PC-9 (cell line): ENCODE results near the gene PLOD3. TPM values are rescaled to one million over a fixed set of nuclear protein-coding genes. Genes with fewer than 3 reads are reported as not detected.

Experiments
- BruUV-seq: library from RNA; stranded (reverse); fragments of 400-500 nt; replicated peaks from 2 replicates; lab custom pipeline; 2021; lab: Mats Ljungman, UMichigan
- CTCF ChIA-PET: fragments of 300-600 bp; sonication (Branson Sonifier 250); formaldehyde crosslinking; loops from one replicate; lab custom pipeline; 2022; ENCODE audit warnings: antibody characterized with exemption; lab: Charles Lee
- POLR2A ChIA-PET: fragments of 300-600 bp; sonication (Branson Sonifier 250); formaldehyde crosslinking; loops from one replicate; lab custom pipeline; 2022; ENCODE audit warnings: antibody characterized with exemption; ENCODE audit not compliant: unreplicated experiment; lab: Charles Lee
- DNase-seq, 2 experiments: peaks; one replicate each; pipeline versions ENCODE4 v3.0.0 to v3.0.0-alpha.2; 2015 to 2022; ENCODE audit warnings: mixed read lengths in 1 of 2
- H2AFZ ChIP-seq: fragments of 200-600 bp; sonication (generic); 2 replicates; pipeline ENCODE4 v1.8.1; 2017; ENCODE audit warnings: antibody characterized with exemption
- H3F3A ChIP-seq: fragments of 200-600 bp; sonication (generic); 2 replicates; pipeline ENCODE4 v1.8.1; 2017; ENCODE audit warnings: antibody characterized with exemption, mild to moderate bottlenecking, low read depth; ENCODE audit not compliant: insufficient read depth
- H3K27ac ChIP-seq: fragments of 200-600 bp; sonication (generic); 2 replicates; pipeline ENCODE4 v1.6.1; 2016; ENCODE audit warnings: mixed run types
- H3K27me3 ChIP-seq: fragments of 200-600 bp; sonication (generic); 2 replicates; pipeline ENCODE4 v1.6.1; 2016; ENCODE audit warnings: low read depth, mixed run types; ENCODE audit not compliant: insufficient read depth
- H3K36me3 ChIP-seq: fragments of 200-600 bp; sonication (generic); 2 replicates; pipeline ENCODE4 v1.6.1; 2016; ENCODE audit warnings: low read depth, mixed run types
- H3K4me1 ChIP-seq: fragments of 200-600 bp; sonication (generic); replicated peaks from 2 replicates; pipeline ENCODE4 v1.6.1; 2016; ENCODE audit warnings: mixed run types; ENCODE audit not compliant: insufficient read depth
- H3K4me2 ChIP-seq: fragments of 200-600 bp; sonication (generic); 2 replicates; pipeline ENCODE4 v1.6.1; 2017; ENCODE audit warnings: mixed run types
- H3K4me3 ChIP-seq: fragments of 200-600 bp; sonication (generic); 2 replicates; pipeline ENCODE4 v1.6.1; 2016; ENCODE audit warnings: mixed run types
- H3K79me2 ChIP-seq: fragments of 200-600 bp; sonication (generic); 2 replicates; pipeline ENCODE4 v1.6.1; 2017; ENCODE audit warnings: low read depth, mixed run types
- H3K9me2 ChIP-seq: fragments of 200-600 bp; sonication (generic); 2 replicates; pipeline ENCODE4 v1.8.1; 2017; ENCODE audit warnings: mild to moderate bottlenecking; ENCODE audit not compliant: insufficient read depth
- H3K9me3 ChIP-seq: fragments of 200-600 bp; sonication (generic); 2 replicates; pipeline ENCODE4 v1.8.1; 2016; ENCODE audit warnings: low read depth; ENCODE audit not compliant: insufficient read depth
- H4K20me1 ChIP-seq: fragments of 200-600 bp; sonication (generic); 2 replicates; pipeline ENCODE4 v1.8.1; 2017; ENCODE audit not compliant: insufficient read depth
- CTCF ChIP-seq: fragments of 200-600 bp; sonication (generic); conservative IDR thresholded peaks from 2 replicates; pipeline ENCODE4 v1.6.1; 2017; ENCODE audit warnings: mixed run types, antibody characterized with exemption, mild to moderate bottlenecking, moderate library complexity
- EZH2 ChIP-seq: fragments of 200-600 bp; sonication (generic); IDR thresholded peaks from 2 replicates; pipeline ENCODE4 v1.8.0; 2017; ENCODE audit warnings: antibody characterized with exemption, low read depth
- intact Hi-C: fragments of 100-400 bp; cut with micrococcal nuclease; formaldehyde crosslinking; loops from one replicate; pipeline ENCODE4 v1.10.0; 2022; ENCODE audit not compliant: unreplicated experiment
- total RNA-seq: library from RNA; stranded (reverse); gene quantifications from 2 replicates; pipeline ENCODE4 v1.2.3, GENCODE V29; 2021

The PLOD3 gene
- total RNA-seq, 1 experiment from 2014 or later = 93.2 TPM

- no peak for DNase-seq
- no TSS peak for BruUV-seq
- Histone ChIP-seq H3K4me1 (peaks cover 5% of the 10 kb centered on the region), H3K27me3 (no peaks in the 10 kb centered on the region), H3F3A (peaks cover 22% of the 10 kb centered on the region; the same call in 1 of the 2 replicates), H3K9me3 (no peaks in the 10 kb centered on the region), H3K4me2 (no peak overlapping the region), H3K27ac (no peak overlapping the region), H4K20me1 (0 out of 2 replicates have a peak, but pooled peaks cover 4% of the 10 kb centered on the region), H2AFZ (no peak overlapping the region), H3K36me3 (no peaks in the 10 kb centered on the region), H3K79me2 (no peaks in the 10 kb centered on the region), H3K4me3 (no peak overlapping the region), H3K9me2 (no peaks in the 10 kb centered on the region)
- ChIA-PET POLR2A (interaction anchor here (1.0 kb wide), 1 partner anchor 19 kb away, joined by 10 read pairs; the partner anchor contains the start of gene PLOD3), CTCF (interaction anchor here (0.6 kb wide), 1 partner anchor 45 kb away, joined by 3 read pairs; no protein-coding TSS in a partner anchor)
- intact Hi-C loops = no loop called here
- TF ChIP-seq EZH2 = no peak
- no peak for TF ChIP-seq CTCF
These were observed 19.0 kb upstream of the PLOD3 start for GRCh38 chr7:101236292-101236835.

GRCh38 chr7:101235522-101235921, 18.1 kb upstream of the PLOD3 start:
- Histone ChIP-seq H3K9me2 (no peaks in the 10 kb centered on the region), H2AFZ (no peak overlapping the region), H3K4me2 (no peak overlapping the region), H4K20me1 (no peaks in the 10 kb centered on the region), H3K9me3 (no peaks in the 10 kb centered on the region), H3K79me2 (no peaks in the 10 kb centered on the region), H3F3A (peaks cover 22% of the 10 kb centered on the region; the same call in 1 of the 2 replicates), H3K4me3 (no peak overlapping the region), H3K4me1 (peaks cover 5% of the 10 kb centered on the region), H3K27me3 (no peaks in the 10 kb centered on the region), H3K27ac (no peak overlapping the region), H3K36me3 (no peaks in the 10 kb centered on the region)
- ChIA-PET CTCF (interaction anchor here (0.5 kb wide), 2 partner anchors 18 kb away, joined by 3 to 4 read pairs; partner anchors contain the start of gene PLOD3), POLR2A (no interaction called here)
- TF ChIP-seq CTCF = no peak
- no peak for TF ChIP-seq EZH2
- no peak for DNase-seq
- BruUV-seq = no TSS peak
- intact Hi-C loops = no loop called here

- Histone ChIP-seq H3K9me3 (no peaks in the 10 kb centered on the region), H3K9me2 (no peaks in the 10 kb centered on the region), H3K4me2 (no peak overlapping the region), H3K4me3 (no peak overlapping the region), H3K36me3 (no peaks in the 10 kb centered on the region), H3F3A (peaks cover 22% of the 10 kb centered on the region; the same call in 1 of the 2 replicates), H3K4me1 (peaks cover 5% of the 10 kb centered on the region), H3K27ac (no peak overlapping the region), H4K20me1 (no peaks in the 10 kb centered on the region), H3K27me3 (no peaks in the 10 kb centered on the region), H3K79me2 (no peaks in the 10 kb centered on the region), H2AFZ (no peak overlapping the region)
- POLR2A ChIA-PET = no interaction called here
- BruUV-seq = no TSS peak
- CTCF ChIA-PET = interaction anchor here (0.5 kb wide), 1 partner anchor 18 kb away, joined by 3 read pairs; the partner anchor contains the start of gene PLOD3
- no peak for DNase-seq
- peak; percentile 25; the same call in 1 of the 2 replicates for TF ChIP-seq CTCF
- TF ChIP-seq EZH2 = no peak
- intact Hi-C loops = no loop called here
These were observed 17.7 kb upstream of the PLOD3 start for GRCh38 chr7:101235050-101235449.
